Hematopoietic multipotent progenitor cell treated with erythropoietin and hydrocortisone succinate and interleukin-3 and kit ligand, for 6 days (in vitro differentiated cells): ENCODE data around the gene SLC2A6.

Experiments
- DNase-seq: peaks from one replicate; pipeline ENCODE4 v3.0.0-alpha.2; 2015

SLC2A6 gene

DNA sequence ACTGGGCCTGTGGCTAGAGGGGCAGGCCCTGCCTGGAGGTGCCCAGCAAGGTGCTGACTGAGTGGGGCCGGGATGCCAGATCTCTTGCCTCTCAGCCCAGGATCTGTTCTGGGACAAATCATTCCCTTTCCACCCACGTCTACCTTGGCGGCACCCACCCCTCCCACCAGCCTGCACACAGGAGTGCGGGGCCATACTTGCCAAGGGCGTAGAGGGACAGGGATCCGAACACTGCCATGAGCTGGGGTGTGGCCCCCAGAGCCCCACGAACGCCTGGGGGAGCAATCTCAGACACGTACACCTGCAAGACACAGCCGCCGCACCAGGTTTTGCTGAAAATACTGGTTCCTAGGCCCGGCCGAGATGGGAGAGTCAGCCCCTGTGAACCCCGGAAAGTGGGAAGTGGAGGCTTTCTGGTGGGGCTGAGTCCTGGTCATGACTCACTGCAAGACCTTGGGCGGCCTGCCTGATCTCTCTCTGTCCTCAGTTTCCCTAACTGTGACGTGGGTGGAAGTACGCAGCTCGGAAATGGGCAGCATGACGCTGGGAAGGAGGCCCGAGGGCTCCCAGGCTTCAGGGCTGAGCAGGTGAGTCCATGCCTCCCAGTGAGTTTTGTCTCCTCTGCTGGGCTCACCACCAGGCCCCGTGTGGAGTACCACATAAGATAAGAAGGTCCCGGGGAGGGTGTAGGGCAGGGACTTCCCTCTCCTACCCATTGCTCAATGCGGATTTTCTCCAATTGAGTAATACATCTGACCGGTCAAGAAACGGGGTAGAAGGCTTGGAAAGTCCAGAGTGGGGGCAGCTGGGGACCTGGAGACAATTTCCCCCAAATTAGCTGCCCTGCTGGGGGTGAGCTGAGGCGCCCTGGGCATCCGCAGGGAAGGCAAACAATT lies 2.6 kb downstream of the SLC2A6 start:
- peak; percentile 76 for DNase-seq

DNA sequence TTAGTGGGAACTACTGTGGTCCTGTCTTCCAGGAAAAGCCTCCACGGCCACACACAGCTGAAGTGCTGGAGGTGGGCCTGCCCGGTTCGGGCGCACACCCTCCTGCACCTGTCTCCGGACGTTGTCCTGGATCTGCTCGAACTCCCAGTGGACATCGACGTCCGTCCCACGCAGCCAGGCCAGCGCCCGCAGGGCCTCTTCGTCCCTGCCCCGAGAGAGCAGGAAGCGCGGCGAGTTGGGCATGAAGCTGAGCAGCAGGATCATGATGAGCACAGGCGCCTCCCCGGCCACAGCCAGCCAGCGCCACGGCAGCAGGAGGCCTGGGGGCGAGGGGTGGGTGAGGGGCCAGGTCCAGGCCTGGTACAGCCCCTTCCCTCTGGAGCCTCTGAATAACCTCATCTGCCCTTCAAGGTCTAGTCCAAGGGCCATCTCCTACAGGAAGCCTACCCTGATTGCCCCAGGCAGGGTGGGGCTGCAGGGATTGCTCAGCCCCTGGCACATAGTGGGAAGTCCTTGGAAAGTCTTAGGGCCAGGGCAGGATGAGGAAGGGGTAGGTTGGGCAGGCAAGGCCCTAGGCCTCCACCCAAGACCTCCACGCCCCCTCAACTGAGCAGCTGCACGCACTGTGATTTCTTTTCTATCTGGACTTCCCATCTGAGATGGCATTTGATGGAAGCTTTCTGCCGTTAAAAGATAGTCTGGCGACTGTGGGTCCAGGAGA lies 3.4 kb downstream of the SLC2A6 start:
- no peak for DNase-seq

DNA sequence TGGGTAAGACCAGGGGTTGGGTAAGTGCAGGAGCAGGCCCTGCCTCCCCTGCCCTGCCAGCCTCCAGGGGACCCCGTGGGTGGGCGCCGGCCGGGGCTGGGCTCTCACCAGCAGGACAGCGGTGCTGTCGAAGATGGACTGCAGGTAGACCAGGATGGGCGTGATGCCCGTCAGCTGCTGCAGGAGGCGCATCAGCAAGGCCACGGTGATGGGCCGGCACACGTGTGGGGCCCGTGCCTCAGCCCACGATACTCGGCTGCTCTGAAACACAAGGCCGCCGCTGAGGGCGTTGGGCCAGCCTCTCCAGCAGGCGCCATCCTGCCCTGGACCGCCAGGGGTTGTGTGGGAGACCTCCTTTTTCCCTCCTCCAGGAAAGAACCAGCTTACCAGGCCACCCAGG lies 4.0 kb downstream of the SLC2A6 start:
- no peak for DNase-seq

DNA sequence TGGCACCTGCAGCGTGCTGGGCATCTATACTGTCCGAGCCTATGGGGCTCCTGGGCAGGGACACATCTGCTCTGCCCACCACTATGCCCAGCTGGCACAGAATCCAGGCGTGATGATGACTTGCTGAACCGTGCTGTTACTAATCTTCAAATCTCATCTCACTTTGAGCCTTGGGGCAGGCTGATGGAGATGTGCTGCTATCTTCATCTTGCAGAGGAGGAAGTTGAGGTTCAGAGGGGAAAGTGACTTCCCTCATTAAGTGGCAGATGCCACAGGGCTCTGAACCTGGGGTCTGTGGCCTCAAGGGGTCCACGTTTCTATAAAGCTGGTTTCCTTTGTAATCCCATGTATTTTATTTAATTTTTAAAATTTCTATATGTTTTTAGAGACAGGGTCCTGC lies 4.7 kb downstream of the SLC2A6 start:
- DNase-seq, result peak; percentile 81

DNA sequence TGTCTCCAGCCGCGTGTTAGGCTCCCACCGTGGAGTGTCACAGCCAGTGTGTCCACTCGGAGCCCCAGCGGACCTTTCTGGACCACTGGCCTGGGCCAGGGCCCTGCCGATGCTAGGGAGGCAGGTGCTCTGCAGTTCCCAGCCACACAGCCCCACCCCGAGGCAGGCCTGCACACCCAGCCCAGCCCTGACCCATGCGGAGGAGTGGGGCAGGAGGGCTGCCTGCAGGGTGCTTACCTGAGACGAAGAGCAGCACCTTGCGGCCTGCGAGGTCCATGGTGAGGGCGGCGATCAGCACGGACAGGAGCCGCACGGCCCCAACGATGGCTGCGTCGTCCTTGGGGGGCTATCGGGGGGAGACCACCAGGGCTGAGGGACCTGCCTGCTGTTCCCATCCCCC lies 5.2 kb downstream of the SLC2A6 start:
- no peak for DNase-seq

DNA sequence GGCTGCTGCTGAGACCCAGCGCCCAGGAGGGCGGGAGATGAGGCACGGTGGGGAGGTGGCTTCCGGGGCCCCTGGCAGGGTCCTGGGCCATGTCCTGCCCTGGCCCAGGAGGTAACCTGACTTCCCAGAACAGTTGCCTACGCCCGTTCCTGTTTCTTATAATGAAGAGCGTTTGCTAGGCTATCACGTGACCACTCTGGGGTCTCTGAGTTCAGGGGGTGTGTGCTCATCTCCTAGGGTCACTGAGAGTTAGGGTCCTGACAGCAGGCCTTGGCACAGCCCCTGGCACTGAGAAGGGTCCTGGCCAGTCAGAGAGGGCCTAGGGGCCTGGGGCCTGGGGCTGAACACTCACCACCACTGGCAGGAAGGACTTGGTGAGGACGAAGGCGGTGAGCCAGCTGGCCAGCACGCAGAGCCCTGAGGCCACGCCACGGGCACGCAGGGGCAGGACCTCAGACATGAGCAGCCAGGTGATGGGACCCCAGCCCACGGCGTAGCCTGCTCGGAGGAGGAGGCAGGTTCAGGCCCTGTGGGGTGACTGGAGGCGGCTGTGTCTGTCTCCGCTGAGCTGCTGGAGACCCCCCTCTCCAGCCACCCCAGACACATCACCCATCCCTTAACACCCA lies 6.0 kb downstream of the SLC2A6 start:
- DNase-seq, result no peak

DNA sequence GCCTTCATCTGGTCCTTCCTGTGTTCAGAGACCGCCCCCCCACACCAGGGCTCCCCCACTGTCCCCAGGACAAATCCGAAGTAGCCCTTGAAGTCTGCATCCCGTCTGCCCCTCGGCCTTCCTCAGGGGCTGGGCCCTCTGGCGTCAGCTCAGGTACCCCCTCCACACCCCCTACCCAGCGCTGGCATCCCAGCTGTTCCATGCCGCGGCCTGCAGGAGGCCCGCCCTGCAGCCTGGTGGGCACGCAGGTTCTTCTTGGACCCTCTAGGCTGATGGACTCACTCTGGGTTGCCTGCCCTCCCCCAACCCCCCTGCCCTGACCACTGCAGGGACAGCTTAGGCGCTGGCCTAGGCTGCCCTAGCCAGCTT lies 6.6 kb downstream of the SLC2A6 start:
- no peak for DNase-seq

DNA sequence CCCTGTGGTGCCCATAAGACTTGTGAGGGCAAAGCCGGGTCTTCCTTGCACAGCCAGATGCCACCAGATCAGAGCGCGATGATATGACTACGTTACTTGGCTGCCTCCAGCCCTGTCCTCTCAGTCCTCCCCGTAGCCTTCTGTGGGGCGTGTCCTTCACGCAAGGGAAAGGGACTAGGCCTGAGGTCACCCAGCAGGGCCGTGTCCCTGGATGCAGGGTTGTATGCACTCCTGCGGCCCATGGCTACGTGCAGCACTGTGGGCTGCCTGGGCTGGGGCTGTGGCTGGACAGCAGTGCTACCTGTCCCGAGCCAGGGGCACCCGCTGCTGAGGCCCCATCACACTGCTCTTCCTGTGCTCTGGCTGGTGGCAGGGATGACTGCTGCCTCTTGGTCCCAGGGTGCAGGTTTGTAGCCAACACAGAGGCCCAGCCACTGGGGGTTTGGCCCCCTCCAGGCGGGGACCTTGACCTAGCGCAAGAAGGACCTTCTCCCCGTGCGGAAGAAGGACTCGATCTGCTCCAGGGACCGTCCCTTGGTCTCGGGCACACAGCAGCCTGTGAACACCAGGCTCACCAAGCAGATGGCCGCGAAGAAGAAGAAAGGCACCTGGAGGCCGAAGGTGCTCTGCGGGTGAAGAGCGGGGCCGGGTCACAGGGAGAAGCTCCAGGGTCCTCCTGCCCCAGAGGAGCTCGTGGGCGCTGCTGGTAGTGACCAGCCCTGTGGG lies 7.2 kb downstream of the SLC2A6 start:
- no peak for DNase-seq

DNA sequence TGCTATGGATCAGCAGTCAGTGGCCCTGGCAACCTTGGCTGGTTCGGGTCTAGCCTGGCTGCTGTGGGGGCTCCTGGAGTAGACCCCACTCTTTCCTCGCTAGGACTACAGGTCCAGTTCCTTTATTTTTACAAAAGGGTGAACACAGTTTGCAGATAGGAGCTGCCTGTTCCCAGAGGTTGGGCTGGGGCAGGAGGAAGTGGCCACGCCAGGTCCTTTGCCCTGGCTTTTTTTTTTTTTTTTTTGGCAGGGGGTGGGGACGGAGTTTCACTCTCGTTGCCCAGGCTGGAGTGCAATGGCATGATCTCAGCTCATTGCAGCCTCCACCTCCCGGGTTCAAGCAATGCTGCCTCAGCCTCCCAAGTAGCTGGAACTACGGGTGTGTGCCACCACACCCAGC lies 7.9 kb downstream of the SLC2A6 start:
- DNase-seq, result no peak

DNA sequence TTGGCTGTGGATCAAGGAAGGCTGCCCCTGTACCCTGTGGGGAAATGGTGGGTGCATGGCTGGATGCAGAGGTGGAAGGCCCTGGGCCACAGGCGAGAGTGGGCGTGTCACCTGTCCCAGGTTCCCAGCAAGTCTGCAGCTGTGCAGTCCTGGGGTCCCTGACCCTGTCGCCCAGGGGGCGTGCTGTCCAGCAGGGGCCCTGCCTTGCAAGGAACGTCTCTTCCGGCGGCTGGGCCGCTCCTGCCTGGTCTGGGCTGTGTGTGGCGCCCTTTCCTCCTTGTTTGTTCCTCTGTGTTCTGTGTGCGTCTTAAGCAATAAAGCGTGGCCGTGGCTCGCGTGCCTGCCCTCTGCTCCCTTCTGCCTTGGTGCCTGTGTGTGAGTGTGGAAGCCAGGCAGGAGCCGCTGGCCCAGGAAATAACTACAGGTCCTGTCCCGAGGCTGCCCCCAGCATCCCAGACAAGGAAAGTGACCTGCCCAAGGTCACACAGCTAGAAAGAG lies 8.4 kb downstream of the SLC2A6 start:
- DNase-seq, result no peak

DNA sequence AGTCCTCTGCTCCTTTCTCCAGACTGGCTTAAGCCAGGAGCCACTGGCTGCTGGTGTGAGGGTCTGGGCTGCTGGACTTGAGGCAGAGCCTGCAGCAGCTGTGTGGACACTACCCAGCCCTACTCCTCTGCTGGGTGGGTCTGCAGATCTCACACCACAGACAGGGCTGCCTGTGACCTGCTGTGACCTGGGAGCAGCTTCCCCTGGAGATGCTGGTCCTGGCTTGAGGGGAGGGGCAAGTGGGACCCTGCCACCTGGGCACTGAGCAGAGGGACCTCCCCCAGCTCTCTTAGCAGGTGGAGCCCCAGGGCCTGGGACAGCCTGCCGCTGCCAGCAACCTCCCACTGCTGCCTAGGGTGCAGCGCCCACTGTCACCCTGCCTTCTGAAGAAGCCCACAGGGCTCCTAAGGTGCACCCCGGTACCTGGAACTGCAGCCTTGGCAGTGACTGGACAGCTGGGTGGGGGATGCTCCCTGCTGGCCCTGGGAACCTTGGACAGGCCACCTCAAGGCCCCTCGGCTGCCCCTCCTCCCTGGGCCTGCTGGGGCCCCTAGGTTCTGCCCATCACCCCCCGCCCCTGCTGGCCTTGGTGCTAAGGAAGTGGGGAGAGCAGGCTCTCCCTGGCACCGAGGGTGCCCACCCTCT lies 10.0 kb downstream of the SLC2A6 start:
- DNase-seq, result no peak

DNA sequence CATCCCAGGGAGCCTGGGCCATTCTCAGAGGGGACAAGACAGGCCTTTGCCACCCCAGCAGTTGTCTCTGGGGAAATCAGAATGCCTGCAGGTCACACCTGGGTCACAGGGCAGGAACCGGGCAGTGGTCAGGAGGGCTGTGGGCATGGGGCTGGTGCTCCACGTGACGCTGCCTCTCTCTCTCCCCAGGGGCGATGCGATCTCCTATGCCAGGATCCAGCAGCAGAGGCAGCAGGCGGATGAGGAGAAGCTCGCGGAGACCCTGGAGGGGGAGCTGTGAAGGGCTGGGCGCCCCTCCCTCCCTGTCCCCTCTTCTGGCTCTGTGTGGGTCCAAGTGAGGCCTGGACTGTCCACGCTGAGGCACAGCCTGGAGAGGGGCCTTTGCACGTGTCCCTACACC lies 10.5 kb downstream of the SLC2A6 start:
- DNase-seq, result no peak

DNA sequence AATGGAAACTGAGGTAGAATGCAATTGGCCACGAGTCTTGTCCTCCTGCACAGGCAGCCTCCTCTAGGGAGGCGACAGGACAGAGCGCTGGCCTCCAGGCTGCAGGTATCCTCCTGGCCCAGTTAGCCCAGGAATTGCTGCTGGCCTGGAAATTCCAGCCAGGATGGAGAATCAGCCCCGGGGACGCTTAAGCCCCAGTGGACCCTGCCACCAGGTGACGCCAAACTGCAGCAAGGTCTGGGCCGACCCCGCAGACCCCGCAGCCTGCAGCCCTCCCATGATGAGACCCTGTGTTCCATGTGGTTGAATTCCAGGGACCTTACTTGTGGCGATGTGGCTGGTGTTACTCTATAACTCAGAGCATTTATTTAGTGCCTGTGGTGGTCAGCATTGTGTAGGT lies 11.8 kb downstream of the SLC2A6 start:
- no peak for DNase-seq

DNA sequence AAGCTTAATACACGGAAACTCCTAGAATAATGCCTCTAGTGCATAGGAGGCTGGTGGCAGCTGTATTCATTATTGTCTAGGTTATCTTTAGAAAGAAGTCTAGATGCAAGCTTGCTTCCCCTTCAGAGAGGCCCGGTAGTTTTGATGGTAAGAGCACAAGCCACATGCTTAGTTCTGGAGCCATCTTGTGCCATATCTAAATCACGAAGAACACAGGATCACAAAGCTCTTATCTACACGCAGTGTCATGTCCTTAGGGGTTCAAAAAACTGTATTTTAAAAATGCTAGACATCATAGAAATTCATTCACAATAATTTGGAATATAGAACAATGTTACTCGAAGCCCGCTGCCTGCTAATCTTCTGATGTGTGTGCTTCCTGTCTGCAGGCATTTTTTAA lies 12.9 kb downstream of the SLC2A6 start:
- no peak for DNase-seq

DNA sequence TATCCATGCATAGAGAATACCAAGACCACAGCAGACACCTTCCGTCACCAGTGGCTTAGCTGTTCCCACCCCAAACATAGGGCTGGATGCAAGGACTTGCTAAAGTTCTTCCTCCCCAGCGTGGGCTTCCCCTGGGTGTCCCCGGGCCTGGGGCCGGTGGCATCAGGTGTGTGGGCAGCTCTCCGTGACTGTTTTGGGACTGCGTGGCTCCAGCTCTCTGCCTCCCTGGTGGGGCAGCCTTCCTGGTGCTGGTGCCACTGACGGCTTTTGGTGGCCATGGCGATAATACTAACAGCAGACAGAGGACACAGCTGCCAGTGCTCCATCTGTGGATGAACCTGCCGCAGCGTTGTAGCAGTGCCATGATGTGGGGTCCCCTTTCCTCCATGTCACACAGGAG lies 14.3 kb downstream of the SLC2A6 start:
- DNase-seq, result no peak

DNA sequence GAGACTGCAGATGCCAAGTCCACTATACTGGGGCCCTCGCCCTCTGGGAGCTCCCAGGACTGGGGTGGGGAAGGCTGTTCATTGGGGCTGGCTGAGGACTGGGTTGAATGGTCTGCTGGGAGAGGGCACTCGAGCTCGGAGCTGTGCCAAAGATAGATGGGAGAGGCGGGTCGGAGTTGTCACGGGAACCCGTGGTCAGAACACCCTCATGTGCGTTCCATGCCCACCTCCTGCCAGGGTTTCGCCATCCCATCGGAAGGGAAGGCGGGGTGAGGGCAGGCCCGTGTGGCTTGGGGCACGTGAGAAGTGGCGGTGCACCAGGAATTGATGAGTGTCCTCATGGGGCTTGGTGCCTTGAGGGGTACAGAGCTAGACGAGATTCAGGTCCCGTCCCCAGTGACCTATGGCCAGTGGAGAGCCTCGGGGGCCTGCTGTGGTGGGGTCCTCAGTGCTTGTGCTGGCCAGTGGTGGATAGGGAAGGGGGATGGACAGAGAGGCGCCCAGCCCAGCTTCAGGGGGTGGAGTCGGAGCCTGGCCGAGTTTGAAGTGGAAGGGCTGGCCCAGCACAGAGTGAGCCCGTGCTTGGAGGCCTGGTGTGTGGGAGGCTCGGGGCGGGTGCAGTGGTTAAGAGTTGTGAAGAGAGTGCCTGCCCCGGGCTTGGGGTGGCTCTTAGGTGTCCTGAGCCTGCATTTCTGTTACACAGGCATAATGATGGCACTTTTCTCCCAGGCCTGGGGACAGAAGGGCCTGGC lies 14.9 kb downstream of the SLC2A6 start:
- no peak for DNase-seq

DNA sequence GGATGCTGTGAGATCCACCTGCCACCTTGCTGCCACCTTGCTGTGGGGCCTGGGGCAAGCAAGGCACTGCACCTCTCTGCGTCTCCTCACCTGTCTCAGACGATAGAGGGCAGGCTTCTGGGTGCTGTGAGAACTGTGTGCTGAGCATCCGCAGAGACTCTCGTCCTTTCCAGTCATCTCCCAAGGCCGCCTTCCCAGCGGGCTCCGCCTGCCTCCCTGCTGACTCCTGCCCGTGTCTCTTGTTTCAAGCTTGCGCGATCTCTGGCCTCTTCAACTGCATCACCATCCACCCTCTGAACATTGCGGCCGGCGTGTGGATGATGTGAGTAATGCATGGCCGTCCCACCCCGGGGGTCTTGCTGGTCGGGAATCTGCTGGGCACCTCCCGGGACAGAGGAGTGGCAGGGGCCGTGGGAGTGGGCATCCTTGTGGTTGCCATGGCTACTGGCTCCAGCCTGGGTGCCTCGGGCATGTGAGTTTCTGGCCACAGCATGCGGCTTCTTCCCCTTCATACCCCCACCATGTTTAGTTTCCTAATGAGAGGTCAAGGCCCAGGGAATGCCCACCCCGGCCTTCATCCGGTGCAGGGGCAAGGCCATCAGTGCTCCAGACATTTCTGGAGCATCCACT lies 15.6 kb downstream of the SLC2A6 start:
- DNase-seq, result no peak

DNA sequence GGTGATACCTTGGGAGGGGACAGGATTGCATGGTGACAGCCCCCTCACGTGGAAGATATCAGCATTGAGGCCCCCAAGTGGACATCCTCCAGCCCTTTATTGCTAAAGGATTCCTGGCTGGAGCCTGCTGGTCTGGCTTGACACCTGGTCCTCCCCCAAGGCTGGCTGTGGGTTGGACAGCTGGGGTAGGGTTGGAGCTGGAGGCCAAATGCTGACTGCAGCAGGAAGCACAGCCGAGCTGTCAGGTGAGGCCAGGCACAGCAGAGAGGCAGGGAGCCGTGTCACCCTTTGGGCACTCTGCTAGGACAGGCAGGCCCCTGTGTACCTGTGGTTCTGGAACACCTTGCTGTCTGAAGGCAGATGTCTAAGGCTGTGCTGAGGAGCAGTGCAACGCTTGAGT lies 16.9 kb downstream of the SLC2A6 start:
- DNase-seq, result no peak

DNA sequence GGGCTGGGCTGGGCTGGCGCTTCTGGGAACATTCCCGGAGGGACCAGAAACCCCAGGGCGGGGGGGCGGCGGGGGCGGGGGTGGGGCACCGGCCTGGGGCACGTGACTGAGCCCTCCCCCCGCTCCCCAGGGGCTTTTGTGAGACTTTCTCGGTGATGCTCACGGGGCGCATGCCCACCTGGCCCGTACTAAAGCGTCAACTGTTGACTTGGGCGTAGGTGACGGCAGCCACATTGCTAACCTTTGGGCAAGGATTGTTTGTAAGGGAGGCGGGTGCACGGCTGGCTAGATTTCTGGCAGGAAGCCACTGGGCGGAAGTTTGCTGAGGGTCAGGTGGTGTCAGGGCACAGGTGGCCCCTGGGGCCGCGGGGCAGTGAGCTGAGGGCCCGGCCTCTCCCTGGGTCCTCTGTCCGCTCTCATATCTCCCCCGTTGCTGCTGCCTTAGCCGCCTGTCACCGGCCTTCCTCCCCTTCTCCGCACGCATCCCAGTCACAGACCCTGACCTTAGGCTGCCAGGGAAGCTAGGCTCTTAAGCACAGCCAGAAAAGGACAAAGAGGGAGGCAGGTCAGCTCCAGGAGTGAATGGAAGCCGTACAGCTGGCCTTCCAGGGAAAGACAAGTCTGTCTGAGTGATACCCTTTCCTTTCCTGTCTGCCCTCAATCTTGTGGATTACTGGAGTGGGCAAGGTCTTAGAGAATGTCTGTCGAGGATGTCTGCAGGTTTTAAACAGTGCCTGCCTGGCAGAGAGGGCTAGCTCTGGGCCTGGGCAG lies 18.3 kb downstream of the SLC2A6 start:
- DNase-seq, result no peak
